Activated T-cell treated with anti-CD3 and anti-CD28 coated beads for 24 hours (primary cell): Measurements from ENCODE around the gene MIAT.
"Not testable (repeated sequence)": the region's sequence is repeated elsewhere in the genome, so short reads cannot be mapped to it uniquely, and the experiment has no call there.

Experiments used
- DNase-seq: peaks from one replicate; pipeline ENCODE4 v3.0.0-alpha.2; 2020; ENCODE audit warnings: low read depth

MIAT gene

DNA sequence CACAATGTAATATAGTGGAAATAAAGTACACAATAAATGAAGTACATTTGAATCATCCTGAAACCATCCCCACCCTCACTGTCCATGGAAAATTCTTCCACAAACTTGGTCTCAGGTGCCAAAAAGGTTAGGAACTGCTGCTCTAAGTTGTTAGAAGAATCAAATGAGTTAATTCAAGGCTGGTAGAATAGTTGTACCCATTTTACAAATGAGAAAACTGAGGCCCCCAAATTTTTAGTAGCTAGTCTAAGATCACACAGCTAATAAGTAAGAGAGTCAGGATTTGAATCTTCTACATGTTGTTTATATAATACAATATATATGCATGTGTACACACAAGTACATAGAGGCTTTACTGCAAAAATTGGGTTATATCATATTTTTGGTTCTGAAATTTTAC is 43.1 kb downstream of the MIAT start:
- no peak for DNase-seq

DNA sequence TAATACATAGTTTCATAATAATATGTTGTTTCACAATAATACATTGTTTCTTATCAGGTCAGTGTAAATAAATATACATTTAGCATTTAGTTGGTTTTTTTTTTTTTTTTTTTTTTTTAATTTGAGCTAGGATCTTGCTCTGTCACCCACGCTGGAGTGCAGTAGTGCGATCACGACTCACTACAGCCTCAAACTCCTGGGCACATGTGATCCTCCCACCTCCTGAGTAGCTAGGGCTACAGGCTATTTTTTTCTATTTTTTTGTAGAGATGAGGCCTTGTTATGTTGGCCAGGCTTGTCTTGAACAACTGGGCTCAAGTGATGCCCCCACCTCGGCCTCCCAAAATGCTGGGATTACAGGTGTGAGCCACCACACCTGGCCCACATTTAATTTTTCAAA is 43.5 kb downstream of the MIAT start:
- DNase-seq, result no peak

GRCh38 chr22:26701323-26701722 is 43.9 kb downstream of the MIAT start:
- no peak for DNase-seq

DNA sequence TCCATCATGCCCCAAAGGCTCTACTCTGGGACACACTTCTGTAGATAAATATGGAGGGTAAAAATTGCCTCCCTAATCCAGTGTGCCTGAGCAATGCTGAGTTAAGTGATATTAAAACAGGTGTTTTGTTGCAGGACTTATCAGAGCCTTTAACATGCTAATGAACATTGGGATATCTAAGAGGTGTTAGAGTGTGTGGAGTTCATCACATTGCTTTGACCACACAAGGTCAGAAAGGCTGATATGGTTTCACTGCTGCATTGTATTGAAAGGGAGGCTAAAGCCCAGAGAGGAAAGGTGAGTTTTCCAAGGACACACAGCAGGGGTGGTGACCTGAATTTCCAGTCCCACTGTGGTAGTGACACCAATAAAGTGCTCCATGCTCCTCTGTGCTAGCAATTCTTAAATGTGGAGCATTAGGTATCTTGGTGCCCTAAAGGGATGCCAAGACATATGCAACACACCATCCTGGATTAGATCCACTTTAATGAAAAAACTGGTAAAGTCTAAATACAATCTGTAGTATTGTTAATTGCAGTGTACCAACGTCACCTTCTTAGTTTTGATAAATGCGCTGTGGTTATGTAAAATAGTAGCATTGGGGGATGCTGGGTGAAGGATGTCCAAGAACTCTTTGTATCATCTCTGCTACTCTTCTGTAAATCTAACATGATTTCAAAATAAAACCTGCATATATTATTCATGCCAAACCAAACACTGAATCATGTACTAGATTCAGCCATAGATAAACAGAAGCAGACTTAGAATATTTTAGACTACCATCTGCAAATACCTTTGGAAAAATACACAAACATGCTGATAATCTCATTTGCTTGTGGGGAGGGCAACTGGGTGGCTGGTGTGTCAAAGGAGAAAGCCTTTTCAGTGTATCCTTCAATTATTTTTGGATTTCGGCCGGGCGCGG is 45.8 kb downstream of the MIAT start:
- no peak for DNase-seq

GRCh38 chr22:26705379-26705778 is 48.0 kb downstream of the MIAT start:
- not testable (repeated sequence) for DNase-seq

GRCh38 chr22:26707090-26707489 is 49.7 kb downstream of the MIAT start:
- DNase-seq, result no peak

GRCh38 chr22:26707581-26707980 is 50.2 kb downstream of the MIAT start:
- no peak for DNase-seq

GRCh38 chr22:26708256-26709009 is 51.0 kb downstream of the MIAT start:
- DNase-seq, result no peak

DNA sequence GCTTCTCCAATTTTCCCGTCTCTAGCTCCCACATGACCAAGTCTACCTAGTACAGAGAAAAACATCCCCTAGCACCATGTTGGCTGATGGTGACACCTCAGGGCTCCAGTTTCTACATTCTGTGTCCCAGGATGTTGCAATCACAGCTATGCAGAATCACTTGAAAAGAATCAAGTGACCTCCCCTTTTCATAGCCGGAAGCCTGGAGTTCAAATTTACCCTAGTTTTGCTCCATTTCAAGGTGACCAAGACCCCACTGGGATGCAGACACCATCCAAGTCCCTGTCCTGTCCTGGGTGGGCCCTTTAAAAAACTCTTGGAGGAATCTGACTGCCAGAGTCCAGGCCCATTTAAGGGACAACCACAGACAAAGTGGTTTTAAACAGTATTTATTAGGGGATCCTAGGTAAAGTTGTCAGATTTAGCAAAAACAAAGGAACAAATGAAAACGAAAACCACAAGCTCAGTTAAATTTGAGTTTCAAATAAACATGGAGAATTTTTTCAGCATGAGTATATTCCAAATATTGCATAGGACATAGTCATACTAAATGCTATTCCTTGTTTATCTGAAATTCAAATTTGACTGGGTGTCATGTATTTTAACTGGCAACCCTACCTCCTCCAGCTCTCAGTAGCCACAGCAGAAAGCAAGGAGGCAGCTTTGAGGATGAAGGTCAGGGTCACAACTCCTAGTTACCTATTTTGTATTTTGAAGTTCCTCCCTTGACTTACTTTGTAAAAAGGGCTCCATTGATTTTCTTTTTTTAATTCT is 52.4 kb downstream of the MIAT start:
- no peak for DNase-seq

GRCh38 chr22:26711205-26711963 is 54.0 kb downstream of the MIAT start:
- no peak for DNase-seq

- DNase-seq, result no peak
Observed at GRCh38 chr22:26712158-26712557, 54.8 kb downstream of the MIAT start.

DNA sequence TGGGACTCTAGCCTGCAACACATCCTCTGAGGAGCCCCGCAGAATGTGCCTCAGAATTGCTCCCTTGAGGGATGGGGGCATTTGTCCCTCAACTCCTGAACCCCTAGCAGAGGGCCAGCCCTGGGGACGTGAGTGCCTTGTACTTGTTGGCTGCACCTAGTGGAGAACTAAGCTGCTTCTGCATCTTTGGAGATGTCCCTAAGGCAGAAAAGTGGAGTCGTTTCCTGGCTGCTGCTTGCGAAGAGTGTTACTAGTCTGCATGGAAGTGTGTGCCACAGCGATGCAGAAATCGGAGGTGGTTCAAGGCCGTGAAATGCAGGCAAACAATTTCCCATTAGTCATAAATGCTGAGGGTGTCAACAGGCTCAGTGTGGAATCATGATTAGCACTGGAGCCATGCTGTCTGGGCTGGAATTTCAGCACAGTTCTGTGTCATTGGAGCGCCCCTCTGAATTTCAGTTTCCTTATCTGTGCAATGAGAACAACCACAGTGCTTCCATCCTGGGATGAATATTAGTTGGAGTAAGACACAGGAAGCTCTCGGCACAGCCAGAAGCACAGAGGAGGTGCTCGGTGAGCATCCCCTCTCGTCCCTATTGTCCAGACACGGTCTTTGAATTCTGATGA is 56.5 kb downstream of the MIAT start:
- no peak for DNase-seq

DNA sequence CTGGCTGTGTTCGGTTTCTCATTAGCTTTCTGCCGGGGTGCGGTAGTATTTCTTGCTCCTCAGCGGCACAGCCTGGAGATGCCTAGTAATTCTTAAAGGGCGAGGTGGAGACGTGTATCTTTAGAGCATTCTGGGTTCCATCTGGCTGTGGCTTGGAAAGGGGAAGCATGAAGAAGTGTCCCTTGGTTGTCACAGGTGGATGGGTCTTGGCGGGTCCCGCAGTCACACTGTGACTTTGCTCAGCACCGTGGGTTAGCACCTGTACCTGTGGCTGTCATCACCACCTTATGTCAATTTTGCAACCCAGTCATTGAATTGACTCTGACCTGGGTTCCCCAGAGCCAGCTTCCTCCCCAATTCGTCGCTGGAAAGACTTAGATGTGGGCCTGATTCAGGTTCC is 57.6 kb downstream of the MIAT start:
- no peak for DNase-seq

- DNase-seq, result no peak
Observed at GRCh38 chr22:26715392-26715936, 58.1 kb downstream of the MIAT start.

DNA sequence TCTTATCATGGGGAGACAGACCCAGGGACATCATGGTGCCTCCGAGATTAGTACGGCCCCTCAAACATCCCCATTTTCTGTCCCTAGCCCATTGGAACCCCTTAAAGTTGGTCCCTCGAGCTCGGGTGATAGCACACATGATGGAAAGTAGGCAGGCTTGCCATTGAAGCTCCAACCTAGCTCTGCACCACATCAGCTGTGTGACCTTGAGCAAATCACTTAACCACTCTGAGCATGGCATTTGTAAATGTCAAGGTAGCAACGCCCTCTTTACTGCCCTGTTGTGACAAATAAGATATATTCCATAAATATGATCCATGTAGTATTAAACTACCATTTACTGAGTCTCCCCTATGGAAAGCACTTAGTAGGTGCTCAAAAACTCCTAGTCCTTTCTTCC is 61.1 kb downstream of the MIAT start:
- no peak for DNase-seq

DNA sequence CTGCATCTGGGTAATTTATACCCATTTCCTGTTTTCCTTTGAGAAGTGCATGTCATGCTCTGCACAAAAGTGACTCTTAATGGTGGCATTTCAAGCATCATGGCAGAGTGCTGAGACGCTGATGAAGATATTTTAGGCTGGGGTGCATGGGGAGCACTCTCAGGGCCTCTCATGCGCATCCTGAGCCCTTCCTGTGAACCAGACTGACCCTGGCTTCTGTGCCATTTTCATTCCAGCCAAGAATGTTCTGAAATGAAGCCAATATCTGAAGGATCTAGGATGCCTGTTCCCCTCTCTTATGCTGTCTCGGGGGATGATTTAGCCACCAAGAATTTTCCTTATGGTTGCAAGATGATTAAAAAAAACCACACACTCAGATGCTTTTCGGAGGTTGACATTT is 61.5 kb downstream of the MIAT start:
- no peak for DNase-seq

GRCh38 chr22:26722159-26722558 is 64.8 kb downstream of the MIAT start:
- no peak for DNase-seq

- no peak for DNase-seq
Observed at GRCh38 chr22:26724414-26724813, 67.0 kb downstream of the MIAT start.

GRCh38 chr22:26725012-26725676 is 67.8 kb downstream of the MIAT start:
- no peak for DNase-seq
